B cell (primary cell): Measurements from ENCODE around the gene MLLT3. TPM values are rescaled to one million over a fixed set of nuclear protein-coding genes. Genes with fewer than 3 reads are reported as not detected.

ENCODE experiments used
- ATAC-seq: fragments of 200-7000 bp; cut with Tn5 transposase; one replicate; pipeline ENCODE4 v1.10.0; 2021; ENCODE audit warnings: low read depth, mild to moderate bottlenecking, moderate number of reproducible peaks, moderate library complexity
- CTCF ChIA-PET: fragments of 350-600 bp; sonication (Branson Sonifier 250); formaldehyde crosslinking; loops from one replicate; lab custom pipeline; 2021; ENCODE audit warnings: antibody characterized with exemption, inconsistent platforms; lab: Charles Lee
- POLR2A ChIA-PET: fragments of 350-600 bp; sonication (Branson Sonifier 250); formaldehyde crosslinking; loops from one replicate; lab custom pipeline; 2021; ENCODE audit warnings: antibody characterized with exemption; lab: Charles Lee
- DNase-seq: peaks from one replicate; pipeline ENCODE4 v3.0.0; 2013
- H2AFZ ChIP-seq: 2 replicates; pipeline ENCODE4 v1.6.1; 2012; ENCODE audit warnings: mild to moderate bottlenecking, low read depth, low read length; ENCODE audit not compliant: insufficient read depth, poor library complexity, severe bottlenecking
- H3K27ac ChIP-seq, 2 donors: 1 replicate in 1 of 2; 2 replicates in 1 of 2; pipeline ENCODE4 v1.5.1; 2012 to 2013; ENCODE audit warnings: low read length in 2 of 2, mild to moderate bottlenecking in 2 of 2, moderate library complexity in 1 of 2
- H3K27me3 ChIP-seq, 4 experiments: fragments of 200-600 bp in 1 of 4; sonication (generic) in 1 of 4; replicated peaks in 1 of 4; 1 replicate in 2 of 4; 2 replicates in 2 of 4; pipeline versions ENCODE4 v1.6.1 to v1.7.0; 2013 to 2016; ENCODE audit warnings: low read length in 3 of 4, mild to moderate bottlenecking in 2 of 4, mixed read lengths in 1 of 4, moderate library complexity in 1 of 4; ENCODE audit not compliant: insufficient read depth in 4 of 4, control insufficient read depth in 3 of 4; ENCODE audit errors: control extremely low read depth in 1 of 4
- H3K36me3 ChIP-seq, 2 experiments: replicated peaks in 1 of 2; 1 replicate in 1 of 2; 2 replicates in 1 of 2; pipeline versions ENCODE4 v1.6.1 to v1.7.1; 2013; ENCODE audit warnings: low read length in 1 of 2; ENCODE audit not compliant: insufficient read depth in 2 of 2, control insufficient read depth in 1 of 2; ENCODE audit errors: control extremely low read depth in 1 of 2, extremely low read depth in 1 of 2
- H3K4me1 ChIP-seq, 2 donors: fragments of 200-600 bp in 1 of 2; sonication (generic) in 1 of 2; 1 replicate in 1 of 2; 2 replicates in 1 of 2; pipeline versions ENCODE4 v1.5.1 to v1.6.1; 2013 to 2017; ENCODE audit warnings: low read length in 2 of 2; ENCODE audit not compliant: control insufficient read depth in 2 of 2, insufficient read depth in 2 of 2
- H3K4me2 ChIP-seq: replicated peaks from 2 replicates; pipeline ENCODE3; 2012; ENCODE audit warnings: mild to moderate bottlenecking, low read depth, low read length; ENCODE audit not compliant: poor library complexity, severe bottlenecking
- H3K4me3 ChIP-seq, 5 experiments: fragments of 200-600 bp in 1 of 5; sonication (generic) in 1 of 5; 1 replicate in 3 of 5; 2 replicates in 2 of 5; pipeline versions ENCODE4 v1.5.1 to v1.7.0; 2011 to 2016; ENCODE audit warnings: low read length in 4 of 5, mild to moderate bottlenecking in 4 of 5, low read depth in 2 of 5, control low read depth in 1 of 5, moderate library complexity in 1 of 5; ENCODE audit not compliant: insufficient read depth in 1 of 5; ENCODE audit errors: control extremely low read depth in 1 of 5, extremely low read depth in 1 of 5
- H3K79me2 ChIP-seq: fragments of 200-600 bp; sonication (generic); one replicate; pipeline ENCODE4 v1.6.0; 2016; ENCODE audit warnings: low read length; ENCODE audit not compliant: control insufficient read depth, insufficient read depth
- H3K9ac ChIP-seq: fragments of 200-600 bp; sonication (generic); 2 replicates; pipeline ENCODE4 v1.6.1; 2017; ENCODE audit warnings: mild to moderate bottlenecking, low read length, moderate library complexity
- H3K9me3 ChIP-seq, 3 donors: one replicate each; pipeline versions ENCODE4 v1.6.1 to v1.7.1; 2013; ENCODE audit warnings: low read length in 2 of 3; ENCODE audit not compliant: control insufficient read depth in 2 of 3, insufficient read depth in 1 of 3; ENCODE audit errors: control extremely low read depth in 1 of 3
- H4K20me1 ChIP-seq: 2 replicates; pipeline ENCODE4 v1.6.0; 2012; ENCODE audit warnings: mild to moderate bottlenecking, low read length; ENCODE audit not compliant: insufficient read depth, control insufficient read depth, poor library complexity, severe bottlenecking
- H3K27ac Mint-ChIP-seq: one replicate; pipeline ENCODE4 v1.8.0; 2021; ENCODE audit warnings: mixed read lengths
- H3K27me3 Mint-ChIP-seq: one replicate; pipeline ENCODE4 v1.8.0; 2021; ENCODE audit warnings: mixed read lengths
- H3K4me1 Mint-ChIP-seq: one replicate; pipeline ENCODE4 v1.8.0; 2021; ENCODE audit warnings: mixed read lengths
- H3K4me3 Mint-ChIP-seq: one replicate; pipeline ENCODE4 v1.8.0; 2021; ENCODE audit warnings: mixed read lengths
- H3K9me3 Mint-ChIP-seq: one replicate; pipeline ENCODE4 v1.8.0; 2022; ENCODE audit warnings: mixed read lengths; ENCODE audit not compliant: insufficient read depth
- EZH2 ChIP-seq: IDR thresholded peaks from 2 replicates; pipeline ENCODE4 v1.6.1; 2012; ENCODE audit warnings: borderline replicate concordance, low read depth, mild to moderate bottlenecking, moderate library complexity, low read length; ENCODE audit not compliant: insufficient read depth, poor library complexity, severe bottlenecking
- WGBS: methylation state at CpG from one replicate; pipeline ENCODE4 v1.1.5; 2013; ENCODE audit warnings: missing lambda C conversion rate; ENCODE audit not compliant: insufficient coverage; 5-methylcytosine and 5-hydroxymethylcytosine counted together
- intact Hi-C: fragments of 100-400 bp; cut with micrococcal nuclease; formaldehyde crosslinking; loops from one replicate; pipeline ENCODE4 v1.10.0; 2022
- polyA plus RNA-seq: library from polyadenylated mRNA; depleted of rRNA; stranded (reverse); fragments of >200 nt; gene quantifications from 2 replicates; pipeline ENCODE4 v1.2.3, GENCODE V29; 2012
- total RNA-seq, 2 donors: library from RNA; stranded (reverse); fragments of 120-200 nt in 1 of 2; gene quantifications; 1 replicate in 1 of 2; 2 replicates in 1 of 2; pipeline versions ENCODE4 v1.2.3 to v1.2.4, GENCODE V29; 2013 to 2022
- TF ChIP-seq, protein P1 (sequence below): fragments of 200-600 bp; IDR thresholded peaks from one replicate; pipeline ENCODE4 v1.8.0; 2022; ENCODE audit warnings: antibody characterized with exemption, mild to moderate bottlenecking

The MLLT3 gene
- total and polyA plus RNA-seq, 2 donors (not counting 1 experiment from before 2014, with no cell fraction given), result 3.4 to 3.6 TPM

DNA sequence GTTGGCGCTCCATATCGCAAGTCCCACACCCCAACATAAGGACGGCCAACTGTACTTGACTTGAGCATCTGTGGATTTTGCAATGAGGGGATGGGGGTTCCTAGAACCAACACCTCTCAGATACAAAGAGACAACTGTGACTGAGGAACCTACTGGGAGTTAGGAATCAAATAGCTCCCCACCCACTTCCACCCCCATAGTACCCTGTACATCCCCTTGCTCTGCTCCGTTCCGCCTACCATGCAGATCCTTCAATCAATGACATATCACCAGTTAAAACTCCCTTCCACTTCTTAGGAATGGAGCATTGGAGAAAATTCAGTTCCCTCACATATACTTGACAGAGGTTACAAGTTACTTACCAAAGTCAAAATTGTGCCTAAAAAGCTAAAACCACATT, 140.9 kb downstream of the MLLT3 start:
- H4K20me1 ChIP-seq, result no peaks in the 10 kb centered on the region
- Mint-ChIP-seq H3K4me1 (no peaks in the 10 kb centered on the region), H3K4me3 (no peak overlapping the region), H3K27me3 (no peaks in the 10 kb centered on the region), H3K9me3 (no peaks in the 10 kb centered on the region), H3K27ac (no peak overlapping the region)
- H3K4me3 ChIP-seq, result no peak overlapping the region
- no peak overlapping the region for H3K4me2 ChIP-seq
- intact Hi-C loops, result no loop called here
- no peak overlapping the region for H3K9ac ChIP-seq
- H3K9me3 ChIP-seq, result no peaks in the 10 kb centered on the region
- H2AFZ ChIP-seq, result no peak overlapping the region
- ChIA-PET CTCF (no interaction called here), POLR2A (no interaction called here)
- DNase-seq, result no peak
- no peak overlapping the region for H3K27ac ChIP-seq
- H3K79me2 ChIP-seq, result no peaks in the 10 kb centered on the region
- H3K4me1 ChIP-seq, result peaks cover 0 to 3% of the 10 kb centered on the region in 2 donors
- no peaks in the 10 kb centered on the region for H3K27me3 ChIP-seq
- 96% methylated on average over 4 of the region's 5 CpGs for WGBS
- ATAC-seq, result no peak
- no peak for TF ChIP-seq EZH2
- TF ChIP-seq, protein P1, sequence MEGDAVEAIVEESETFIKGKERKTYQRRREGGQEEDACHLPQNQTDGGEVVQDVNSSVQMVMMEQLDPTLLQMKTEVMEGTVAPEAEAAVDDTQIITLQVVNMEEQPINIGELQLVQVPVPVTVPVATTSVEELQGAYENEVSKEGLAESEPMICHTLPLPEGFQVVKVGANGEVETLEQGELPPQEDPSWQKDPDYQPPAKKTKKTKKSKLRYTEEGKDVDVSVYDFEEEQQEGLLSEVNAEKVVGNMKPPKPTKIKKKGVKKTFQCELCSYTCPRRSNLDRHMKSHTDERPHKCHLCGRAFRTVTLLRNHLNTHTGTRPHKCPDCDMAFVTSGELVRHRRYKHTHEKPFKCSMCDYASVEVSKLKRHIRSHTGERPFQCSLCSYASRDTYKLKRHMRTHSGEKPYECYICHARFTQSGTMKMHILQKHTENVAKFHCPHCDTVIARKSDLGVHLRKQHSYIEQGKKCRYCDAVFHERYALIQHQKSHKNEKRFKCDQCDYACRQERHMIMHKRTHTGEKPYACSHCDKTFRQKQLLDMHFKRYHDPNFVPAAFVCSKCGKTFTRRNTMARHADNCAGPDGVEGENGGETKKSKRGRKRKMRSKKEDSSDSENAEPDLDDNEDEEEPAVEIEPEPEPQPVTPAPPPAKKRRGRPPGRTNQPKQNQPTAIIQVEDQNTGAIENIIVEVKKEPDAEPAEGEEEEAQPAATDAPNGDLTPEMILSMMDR, result no peak
- H3K36me3 ChIP-seq, result no peaks in the 10 kb centered on the region

GRCh38 chr9:20480249-20480648, 142.1 kb downstream of the MLLT3 start:
- Histone ChIP-seq H3K9ac (no peak overlapping the region), H4K20me1 (no peaks in the 10 kb centered on the region), H3K27me3 (no peaks in the 10 kb centered on the region), H3K9me3 (no peaks in the 10 kb centered on the region), H3K36me3 (no peaks in the 10 kb centered on the region), H3K4me3 (no peak overlapping the region), H3K79me2 (no peaks in the 10 kb centered on the region), H3K4me2 (no peak overlapping the region), H3K4me1 (peaks cover 0 to 3% of the 10 kb centered on the region in 2 donors), H3K27ac (no peak overlapping the region), H2AFZ (no peak overlapping the region)
- ChIA-PET POLR2A (no interaction called here), CTCF (no interaction called here)
- 81% methylated on average over 3 of the region's 3 CpGs for WGBS
- H3K27ac Mint-ChIP-seq, result no peak overlapping the region
- H3K9me3 Mint-ChIP-seq, result no peaks in the 10 kb centered on the region
- no peak overlapping the region for H3K4me3 Mint-ChIP-seq
- no peak for DNase-seq
- ATAC-seq, result no peak
- H3K27me3 Mint-ChIP-seq, result no peaks in the 10 kb centered on the region
- H3K4me1 Mint-ChIP-seq, result no peaks in the 10 kb centered on the region
- TF ChIP-seq, protein P1, result no peak
- TF ChIP-seq EZH2, result no peak
- intact Hi-C loops, result no loop called here
